K562 (cell line): Measurements from ENCODE around the gene SH2D4B. TPM values are rescaled to one million over a fixed set of nuclear protein-coding genes. Genes with fewer than 3 reads are reported as not detected.

Experiments used
- E4F1 ChIP-seq: fragments of 250-450 bp; sonication (Bioruptor Pico); IDR thresholded peaks from 2 replicates; pipeline ENCODE4 v1.5.0; 2021; ENCODE audit warnings: mild to moderate bottlenecking, borderline replicate concordance
- ZEB2 ChIP-seq: fragments of 450-650 bp; IDR thresholded peaks from 2 replicates; pipeline ENCODE4 v1.6.1; 2016
- ZNF318 ChIP-seq, 2 experiments: fragments of 450-650 bp; IDR thresholded peaks; 2 replicates each; pipeline ENCODE4 v1.6.1; 2016; ENCODE audit warnings: mild to moderate bottlenecking in 2 of 2, borderline replicate concordance in 1 of 2, low read depth in 1 of 2, moderate library complexity in 1 of 2
- polyA plus RNA-seq, 8 experiments: library from polyadenylated mRNA; depleted of rRNA in 4 of 8; stranded (reverse) in 5 of 8; unstranded in 3 of 8; fragments of >200 nt; fragmentation: Nextera tagmentation in 2 of 8; fragmentation: Illumina TruSeq in 1 of 8; extraction: Ambion mirVana in 2 of 8; extraction: Trizol in 1 of 8; gene quantifications; 2 replicates each; pipeline versions ENCODE4 v1.2.1 to v1.2.3, GENCODE V29; 2011 to 2014; ENCODE audit warnings: inconsistent platforms in 1 of 8, missing spikeins in 1 of 8
- total RNA-seq, 7 experiments: library from RNA; depleted of rRNA in 6 of 7; stranded (reverse); fragments of >200 nt in 6 of 7; fragmentation: Illumina TruSeq in 2 of 7; extraction: Trizol in 2 of 7; gene quantifications; 2 replicates each; pipeline versions ENCODE4 v1.2.1 to v1.2.3, GENCODE V29; 2011 to 2021; ENCODE audit warnings: low replicate concordance in 1 of 7

The SH2D4B gene
- total and polyA plus RNA-seq, 9 of the 15 experiments (the other 6 are each of a cell fraction or from before 2014, with no cell fraction given) = 0.03 to 0.14 (median 0.04) TPM; not detected in 4

- no peak for TF ChIP-seq E4F1 (CRISPR knock-in tag)
- no peak for TF ChIP-seq ZEB2
- TF ChIP-seq ZNF318 (IDR thresholded peaks at IDR 0.05; ENCODE audit: borderline replicate concordance in 1 of 2, low read depth in 1 of 2) = no peak
Observed at GRCh38 chr10:80588546-80588945, 50.8 kb downstream of the SH2D4B start (continued).
